ENCODE measurements around the gene MORC2.

The MORC2 gene

GRCh38 chr22:30885591-30885990, 83.0 kb downstream of the MORC2 start:
- POLR2A ChIA-PET: no interaction called here

GRCh38 chr22:30885001-30885366, 83.6 kb downstream of the MORC2 start:
- DNase-seq (ENCODE audit: extremely low spot score): no peak
- ChIA-PET CTCF (no interaction called here), POLR2A (no interaction called here)
- no peak for TF ChIP-seq ARNT (IDR thresholded peaks at IDR 0.05)

More at GRCh38 chr22:30885591-30885990, 83.0 kb downstream of the MORC2 start:
- no peak for TF ChIP-seq ELF4 (IDR thresholded peaks at IDR 0.05)
- no peak for TF ChIP-seq NFRKB (IDR thresholded peaks at IDR 0.05)
- no peak for TF ChIP-seq TARDBP (IDR thresholded peaks at IDR 0.05)
- no peak for TF ChIP-seq FOXM1 (IDR thresholded peaks at IDR 0.05; ENCODE audit: borderline replicate concordance)
- no peak for TF ChIP-seq ARNT (IDR thresholded peaks at IDR 0.05)
- TF ChIP-seq, protein P1, sequence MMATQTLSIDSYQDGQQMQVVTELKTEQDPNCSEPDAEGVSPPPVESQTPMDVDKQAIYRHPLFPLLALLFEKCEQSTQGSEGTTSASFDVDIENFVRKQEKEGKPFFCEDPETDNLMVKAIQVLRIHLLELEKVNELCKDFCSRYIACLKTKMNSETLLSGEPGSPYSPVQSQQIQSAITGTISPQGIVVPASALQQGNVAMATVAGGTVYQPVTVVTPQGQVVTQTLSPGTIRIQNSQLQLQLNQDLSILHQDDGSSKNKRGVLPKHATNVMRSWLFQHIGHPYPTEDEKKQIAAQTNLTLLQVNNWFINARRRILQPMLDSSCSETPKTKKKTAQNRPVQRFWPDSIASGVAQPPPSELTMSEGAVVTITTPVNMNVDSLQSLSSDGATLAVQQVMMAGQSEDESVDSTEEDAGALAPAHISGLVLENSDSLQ (IDR thresholded peaks at IDR 0.05): no peak
- no peak for TF ChIP-seq LEF1 (IDR thresholded peaks at IDR 0.05; ENCODE audit: borderline replicate concordance)
- DNase-seq (ENCODE audit: extremely low spot score): no peak
- CTCF ChIA-PET: no interaction called here

DNA sequence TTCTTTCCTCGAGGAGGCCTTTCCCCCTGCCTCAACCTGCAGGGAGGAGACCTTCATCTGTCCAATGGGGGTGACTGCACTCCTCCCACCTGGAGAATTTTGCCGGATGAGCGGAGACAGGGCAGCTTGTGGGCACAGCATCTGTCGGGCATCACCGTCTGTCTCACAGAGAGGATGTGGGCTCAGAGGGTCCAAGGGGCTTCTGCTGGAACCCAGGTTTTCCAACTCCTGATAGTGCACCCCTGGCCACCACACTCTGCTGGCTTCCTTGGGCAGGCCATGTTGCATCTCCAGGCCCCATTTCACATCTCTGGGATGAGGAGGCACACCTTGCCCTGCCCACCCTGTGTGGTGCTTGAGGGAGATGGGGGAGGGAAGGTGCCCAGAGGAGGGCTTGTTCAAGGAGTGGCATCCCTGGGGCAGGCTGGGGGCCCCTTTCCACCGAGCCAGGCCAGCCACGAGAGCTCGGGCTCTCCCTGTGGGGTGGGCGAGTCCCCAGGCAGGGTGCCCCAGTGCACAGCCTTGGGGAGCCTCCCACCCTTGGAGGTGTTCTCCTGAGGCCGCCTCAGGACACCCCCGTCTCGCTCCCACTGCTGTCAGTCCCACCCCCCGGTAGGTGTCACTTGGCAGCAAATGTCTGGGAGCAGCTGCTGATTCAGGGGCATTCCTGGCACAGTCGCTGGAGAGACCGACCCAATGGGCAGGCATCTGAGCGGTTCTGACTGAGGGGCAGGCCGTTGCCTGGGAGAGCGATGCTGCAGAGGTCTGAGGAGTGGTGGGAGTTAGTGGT, 84.2 kb downstream of the MORC2 start:
- DNase-seq (ENCODE audit: extremely low spot score): no peak
- no peak for TF ChIP-seq SP1 (IDR thresholded peaks at IDR 0.05)
- TF ChIP-seq TARDBP (IDR thresholded peaks at IDR 0.05): no peak
- TF ChIP-seq NFRKB (IDR thresholded peaks at IDR 0.05): no peak
- no peak for TF ChIP-seq ZNF384 (IDR thresholded peaks at IDR 0.05)
- TF ChIP-seq LEF1 (IDR thresholded peaks at IDR 0.05; ENCODE audit: borderline replicate concordance): no peak
- TF ChIP-seq ARNT (IDR thresholded peaks at IDR 0.05): no peak
- TF ChIP-seq ELF4 (IDR thresholded peaks at IDR 0.05): no peak
- TF ChIP-seq SUZ12 (IDR thresholded peaks at IDR 0.05): no peak
- TF ChIP-seq FOXA1 (IDR thresholded peaks at IDR 0.05): no peak
- no peak for TF ChIP-seq L3MBTL2 (conservative IDR thresholded peaks at IDR 0.05)
- no peak for TF ChIP-seq CTBP1 (IDR thresholded peaks at IDR 0.05; ENCODE audit: borderline replicate concordance)
- TF ChIP-seq HDGF (IDR thresholded peaks at IDR 0.05; ENCODE audit: borderline replicate concordance): no peak
- TF ChIP-seq FOXM1 (IDR thresholded peaks at IDR 0.05; ENCODE audit: borderline replicate concordance): no peak
- TF ChIP-seq BHLHE40 (IDR thresholded peaks at IDR 0.05; ENCODE audit: borderline replicate concordance): no peak
- TF ChIP-seq, protein P1 (IDR thresholded peaks at IDR 0.05): no peak
- ChIA-PET CTCF (no interaction called here), POLR2A (no interaction called here)

DNA sequence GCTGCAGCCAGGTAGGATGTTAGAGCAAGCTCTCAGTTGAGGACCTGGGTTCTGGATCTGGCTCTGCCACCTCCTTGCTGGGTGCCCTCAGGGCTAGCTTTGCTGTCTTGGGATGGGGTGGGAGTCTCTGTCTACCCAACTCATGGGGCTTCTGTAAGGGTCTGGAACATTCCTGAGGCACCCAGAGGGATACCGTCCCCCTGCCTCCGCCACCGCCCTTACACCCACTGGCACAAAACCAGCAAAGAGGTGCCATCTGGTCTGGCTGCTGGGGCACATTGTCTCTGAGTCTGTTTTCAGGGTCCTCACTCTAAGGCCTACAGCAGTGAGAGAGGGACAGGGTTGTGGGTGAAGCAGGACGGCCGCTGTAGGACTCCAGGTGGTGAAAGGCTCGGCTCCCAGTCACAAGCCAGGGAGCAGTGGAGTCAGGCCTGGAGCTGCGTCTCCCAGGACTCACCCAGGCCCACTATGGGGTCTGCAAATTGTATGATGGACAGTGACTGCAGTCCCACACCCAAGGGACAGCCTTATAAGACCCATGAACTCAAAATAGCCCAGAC, 84.9 kb downstream of the MORC2 start:
- TF ChIP-seq SP1 (IDR thresholded peaks at IDR 0.05) (no peak), LEF1 (IDR thresholded peaks at IDR 0.05; ENCODE audit: borderline replicate concordance) (no peak), ELF4 (IDR thresholded peaks at IDR 0.05) (no peak), NFRKB (IDR thresholded peaks at IDR 0.05) (no peak), CTBP1 (IDR thresholded peaks at IDR 0.05; ENCODE audit: borderline replicate concordance) (no peak), TARDBP (IDR thresholded peaks at IDR 0.05) (no peak), HDGF (IDR thresholded peaks at IDR 0.05; ENCODE audit: borderline replicate concordance) (no peak), L3MBTL2 (conservative IDR thresholded peaks at IDR 0.05) (no peak), SUZ12 (IDR thresholded peaks at IDR 0.05) (no peak), FOXK2 (IDR thresholded peaks at IDR 0.05) (no peak), ZNF384 (IDR thresholded peaks at IDR 0.05) (no peak), FOXA1 (IDR thresholded peaks at IDR 0.05) (no peak), ARNT (IDR thresholded peaks at IDR 0.05) (no peak), FOXM1 (IDR thresholded peaks at IDR 0.05; ENCODE audit: borderline replicate concordance) (no peak), BHLHE40 (IDR thresholded peaks at IDR 0.05; ENCODE audit: borderline replicate concordance) (no peak)
- TF ChIP-seq, protein P1 (IDR thresholded peaks at IDR 0.05): no peak
- no peak for DNase-seq (ENCODE audit: extremely low spot score)
- CTCF ChIA-PET: interaction anchor here (0.8 kb wide), 1 partner anchor 1525 kb away, joined by 3 read pairs; no protein-coding TSS in a partner anchor
- POLR2A ChIA-PET: no interaction called here

DNA sequence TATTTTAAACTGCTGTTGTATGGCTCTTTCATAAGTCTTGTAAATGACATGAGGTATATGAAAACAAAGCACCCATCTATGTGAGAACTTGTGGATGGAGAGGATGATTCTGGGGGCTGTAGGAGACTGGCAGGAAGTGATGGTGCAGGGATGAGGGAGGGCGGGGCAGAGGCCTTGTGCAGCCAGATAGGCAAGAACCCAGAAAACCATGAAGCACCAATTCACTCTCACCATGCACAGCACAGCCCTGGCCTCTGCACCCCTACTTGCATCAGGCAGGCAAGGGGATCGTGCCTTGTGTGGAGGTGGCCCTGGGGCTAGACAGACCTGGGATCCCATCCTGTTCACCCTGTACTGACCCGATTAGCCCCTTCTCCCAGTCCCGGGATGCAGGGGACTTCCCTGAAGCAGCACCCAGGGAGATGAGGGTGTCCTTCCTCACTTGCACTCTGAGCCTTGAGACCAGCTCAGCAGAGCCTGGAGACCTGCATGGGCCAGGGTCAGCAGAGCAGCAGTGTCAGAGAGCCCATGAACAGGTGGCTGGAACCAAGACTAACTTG, 85.5 kb downstream of the MORC2 start:
- DNase-seq (ENCODE audit: extremely low spot score): no peak
- ChIA-PET POLR2A (no interaction called here), CTCF (interaction anchor here (0.8 kb wide), 1 partner anchor 1526 kb away, joined by 3 read pairs; no protein-coding TSS in a partner anchor)
- TF ChIP-seq BHLHE40 (IDR thresholded peaks at IDR 0.05; ENCODE audit: borderline replicate concordance): no peak

- POLR2A ChIA-PET: no interaction called here
- TF ChIP-seq BHLHE40 (IDR thresholded peaks at IDR 0.05; ENCODE audit: borderline replicate concordance) (no peak), TARDBP (IDR thresholded peaks at IDR 0.05) (no peak), L3MBTL2 (conservative IDR thresholded peaks at IDR 0.05) (no peak), HDGF (IDR thresholded peaks at IDR 0.05; ENCODE audit: borderline replicate concordance) (no peak), NFRKB (IDR thresholded peaks at IDR 0.05) (no peak), FOXK2 (IDR thresholded peaks at IDR 0.05) (no peak), ZNF384 (IDR thresholded peaks at IDR 0.05) (no peak), CTBP1 (IDR thresholded peaks at IDR 0.05; ENCODE audit: borderline replicate concordance) (no peak), ELF4 (IDR thresholded peaks at IDR 0.05) (no peak)
- no peak for DNase-seq (ENCODE audit: extremely low spot score)
- CTCF ChIA-PET: no interaction called here
These were observed 86.3 kb downstream of the MORC2 start for GRCh38 chr22:30882184-30882717.

Data from HEK293T (cell line).